ENCODE results near the gene ALX3.

Gene ALX3

DNA sequence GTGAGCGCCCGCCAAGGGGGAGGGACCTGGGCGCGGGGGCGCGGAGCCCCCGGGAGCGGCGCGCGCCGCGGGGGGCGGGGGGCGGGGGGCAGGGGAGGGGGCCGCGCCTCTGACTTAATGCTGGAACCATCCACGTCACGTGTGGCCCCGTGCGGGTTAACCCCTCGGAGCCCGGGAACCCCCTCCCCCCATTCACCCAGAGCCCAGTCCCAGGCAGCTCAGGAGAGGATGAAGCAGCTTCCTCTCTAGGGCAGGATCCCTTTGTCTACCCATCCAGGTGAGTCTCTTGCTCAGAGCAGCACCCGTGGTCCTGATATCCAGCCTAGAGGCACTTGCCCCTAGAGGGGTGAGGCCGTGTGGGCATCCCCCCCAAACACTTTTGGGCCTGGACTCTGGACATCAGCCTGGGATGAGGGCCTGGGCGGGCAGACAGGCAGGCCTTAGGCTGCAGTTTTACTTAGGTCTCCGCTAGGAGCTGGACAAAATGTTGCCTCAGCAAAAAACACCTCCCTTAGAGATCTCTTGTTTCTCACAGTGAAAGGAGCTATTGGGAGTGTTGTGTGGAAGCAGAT is at the start of gene ALX3:
ALX3 (minus strand) TSS at position 2 of the 572 bp plus-strand sequence. CDS start 60 bp downstream, outside the sequence.
- DNase-seq: no peak

DNA sequence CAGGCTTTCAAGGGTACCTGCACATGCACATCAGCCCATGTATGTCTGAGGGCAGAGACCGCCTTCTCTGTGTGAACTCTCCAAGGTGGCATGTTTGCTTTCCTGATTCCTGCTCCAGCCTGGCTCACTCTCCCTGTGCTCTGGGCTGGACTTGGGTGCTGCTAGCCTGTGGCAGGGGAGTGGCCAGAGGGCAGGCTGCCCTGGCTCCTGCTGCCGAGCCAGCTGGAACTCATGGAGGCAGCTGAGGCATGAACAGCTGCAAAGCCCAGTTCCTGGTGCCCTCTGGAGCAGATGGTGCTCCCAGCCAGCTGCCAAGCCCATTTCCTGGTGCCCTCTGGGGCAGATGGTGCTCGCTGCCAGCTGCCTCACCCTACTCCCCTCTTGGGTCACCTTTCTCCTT is 49.4 kb upstream of the ALX3 start:
- DNase-seq: no peak

DNA sequence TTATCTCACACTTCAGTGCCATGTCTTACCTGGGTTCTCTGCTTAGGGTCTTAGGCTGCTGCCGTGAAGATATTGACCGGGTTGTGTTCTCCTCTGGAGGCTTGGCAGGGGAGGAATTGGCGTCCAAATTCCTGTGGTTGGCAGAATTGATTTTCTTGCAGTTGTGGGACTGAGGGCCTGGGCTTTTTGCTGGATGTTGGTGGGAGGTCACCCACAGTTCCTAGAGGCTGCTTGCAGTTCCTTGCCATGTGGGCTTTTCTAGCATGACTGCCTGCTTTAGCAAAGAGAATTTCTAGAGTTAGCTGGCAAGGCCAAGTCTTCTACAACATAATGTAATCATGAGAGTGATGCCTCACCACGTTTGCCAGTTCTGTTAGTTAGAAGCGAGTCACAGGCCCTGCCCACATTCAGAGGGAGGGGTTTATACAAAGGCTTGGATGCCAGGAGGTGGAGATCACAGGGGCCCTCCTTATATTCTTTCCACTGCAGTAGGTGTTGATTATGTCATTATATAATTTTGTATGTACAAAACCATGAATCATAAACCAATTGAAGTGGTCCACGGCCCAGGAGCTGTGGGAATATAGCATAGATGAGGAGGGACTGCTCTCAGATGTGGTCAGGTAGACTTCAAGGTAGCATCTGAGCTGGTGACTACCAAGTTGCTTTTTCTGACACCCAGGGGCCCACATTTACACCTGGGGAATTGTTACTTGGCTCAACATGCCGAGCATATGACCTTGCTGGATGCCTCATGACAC is 48.3 kb upstream of the ALX3 start:
- peak; percentile 14 for DNase-seq

DNA sequence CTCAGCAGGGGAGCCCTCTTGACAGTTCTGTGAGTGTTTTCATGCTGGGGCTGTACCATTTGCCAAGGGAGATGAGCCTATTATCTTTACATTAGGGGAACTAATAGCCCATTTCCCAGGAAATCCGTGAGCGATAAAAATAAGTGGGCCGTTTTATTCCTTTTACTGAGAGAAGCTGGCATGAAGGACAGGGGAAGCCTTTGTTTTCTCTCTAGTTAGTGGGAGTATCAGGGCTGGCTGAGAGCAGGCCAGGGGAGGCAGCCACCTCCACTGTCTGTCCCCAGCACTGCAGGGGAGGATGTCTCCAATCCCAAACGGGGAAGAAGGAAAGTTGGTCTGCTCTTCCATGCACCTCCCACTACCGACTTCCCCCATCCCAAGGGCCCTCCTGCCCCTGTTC is 44.3 kb upstream of the ALX3 start:
- DNase-seq: peak; percentile 52

DNA sequence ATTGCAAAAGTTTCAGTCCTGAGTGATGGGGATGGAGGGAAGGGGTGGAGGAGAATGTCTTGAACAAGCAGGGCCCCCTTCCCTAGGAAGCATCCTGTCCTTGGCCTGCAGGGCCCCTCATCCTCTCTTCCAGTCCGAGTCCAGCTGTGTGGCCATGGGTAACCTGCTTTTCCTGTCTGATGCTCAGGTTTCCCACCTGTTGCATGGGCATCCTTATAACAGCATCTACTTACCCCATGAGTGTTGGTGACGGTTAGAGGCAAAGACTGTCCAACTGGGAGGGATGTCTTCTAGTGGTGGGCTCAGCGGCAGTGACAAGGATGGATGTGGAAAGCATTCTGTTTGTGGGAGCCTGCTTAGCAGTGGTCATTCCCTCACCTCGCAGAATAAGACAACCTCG is 43.7 kb upstream of the ALX3 start:
- DNase-seq: no peak

DNA sequence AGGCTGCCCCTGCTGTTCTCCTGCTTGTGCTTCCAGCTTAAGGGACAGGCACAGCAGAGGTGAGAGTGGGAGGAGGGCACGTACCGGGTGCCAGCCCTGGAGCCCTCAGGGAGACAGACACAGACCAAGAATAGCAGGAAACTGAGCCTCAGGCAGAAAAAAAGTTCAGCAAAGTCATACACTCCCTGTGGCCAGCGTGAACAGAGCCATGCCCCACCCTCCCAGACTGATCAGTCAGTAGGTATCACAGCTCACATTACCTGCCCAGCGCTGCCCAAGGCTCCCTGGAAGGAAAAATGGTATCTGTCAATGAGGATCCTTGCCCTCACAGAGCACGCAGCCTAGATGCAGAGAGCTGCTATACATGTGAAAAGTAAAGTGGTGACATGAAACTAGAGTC is 43.1 kb upstream of the ALX3 start:
- no peak for DNase-seq

DNA sequence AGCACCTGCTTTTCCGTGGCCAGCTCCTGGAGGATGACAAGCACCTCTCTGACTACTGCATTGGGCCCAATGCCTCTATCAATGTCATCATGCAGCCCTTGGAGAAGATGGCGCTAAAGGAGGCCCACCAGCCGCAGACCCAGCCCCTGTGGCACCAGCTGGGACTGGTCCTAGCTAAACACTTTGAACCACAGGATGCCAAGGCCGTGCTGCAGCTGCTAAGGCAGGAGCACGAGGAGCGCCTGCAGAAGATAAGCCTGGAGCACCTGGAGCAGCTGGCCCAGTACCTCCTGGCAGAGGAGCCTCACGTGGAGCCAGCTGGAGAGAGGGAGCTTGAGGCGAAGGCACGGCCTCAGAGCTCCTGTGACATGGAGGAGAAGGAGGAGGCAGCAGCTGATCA is 42.2 kb upstream of the ALX3 start:
- DNase-seq: no peak

DNA sequence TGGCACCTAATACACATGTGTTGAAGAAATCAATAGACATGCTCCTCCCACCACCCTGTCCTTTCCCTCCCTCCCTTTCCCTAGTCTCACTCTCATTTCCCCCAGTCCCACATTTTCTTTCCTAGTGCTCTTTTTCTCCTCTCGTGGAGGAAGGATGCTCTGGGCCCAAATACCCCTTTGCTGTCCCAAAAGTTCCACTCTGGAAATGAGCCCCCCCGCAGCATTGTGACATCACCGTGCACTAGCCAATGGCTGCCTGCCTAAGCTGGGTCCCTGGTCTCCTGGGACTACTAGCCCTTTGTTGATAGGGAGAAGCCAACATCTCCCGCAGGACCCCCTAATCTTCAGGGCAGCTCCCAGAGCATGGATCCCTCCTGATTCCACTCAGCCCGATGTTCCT is 41.7 kb upstream of the ALX3 start, which contains the start of gene UBL4B:
UBL4B (plus strand) TSS at position 301 of the 400 bp plus-strand sequence; CDS start at position 393, 92 bp downstream.
- no peak for DNase-seq

DNA sequence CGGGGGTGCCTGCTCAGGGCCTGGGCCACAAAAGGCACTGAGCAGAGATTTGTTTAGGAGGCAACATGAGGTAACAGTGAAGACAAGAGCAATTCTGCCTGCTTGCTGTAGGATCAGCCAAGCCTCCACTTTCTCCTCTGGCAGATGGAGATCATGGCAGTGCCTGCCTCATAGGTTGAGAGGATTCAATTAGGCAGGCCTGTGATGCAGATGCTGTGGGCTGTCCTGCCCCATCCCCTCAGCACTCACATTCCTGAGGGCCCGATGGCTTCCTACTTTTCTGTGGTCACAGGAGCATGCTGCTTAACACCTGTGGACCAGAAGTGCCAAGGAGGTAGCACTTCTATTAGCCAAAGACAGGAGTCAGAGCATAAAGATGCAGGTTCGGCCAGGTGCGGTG is 40.6 kb upstream of the ALX3 start:
- no peak for DNase-seq

DNA sequence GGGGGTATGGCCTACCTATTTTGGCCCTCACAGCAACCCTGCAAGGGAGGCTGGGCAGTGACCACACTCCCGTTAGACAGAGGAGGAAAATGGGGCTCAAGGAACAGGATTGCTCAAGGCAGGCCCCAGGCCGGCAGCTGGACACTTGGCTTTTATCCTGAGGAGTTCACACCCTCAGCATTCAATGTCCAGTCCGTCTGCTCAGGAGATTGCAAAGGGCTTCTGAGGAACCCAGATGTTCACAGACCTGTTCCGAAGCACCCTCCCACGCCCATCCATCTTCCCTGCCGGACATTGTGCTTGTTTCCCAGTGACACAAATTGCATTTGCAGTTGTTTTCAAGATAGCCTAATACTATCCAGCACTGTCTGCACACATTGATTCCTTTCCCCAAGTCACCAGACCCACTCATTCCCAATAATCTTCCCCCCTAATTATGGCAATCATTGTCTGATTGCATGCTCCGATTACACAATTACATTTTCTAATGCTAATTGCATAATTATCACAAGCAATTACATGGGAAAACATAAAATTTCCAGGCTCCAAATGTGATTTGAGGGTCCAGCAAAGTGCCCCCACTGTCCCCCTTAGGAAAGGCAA is 37.5 kb upstream of the ALX3 start:
- DNase-seq: no peak

DNA sequence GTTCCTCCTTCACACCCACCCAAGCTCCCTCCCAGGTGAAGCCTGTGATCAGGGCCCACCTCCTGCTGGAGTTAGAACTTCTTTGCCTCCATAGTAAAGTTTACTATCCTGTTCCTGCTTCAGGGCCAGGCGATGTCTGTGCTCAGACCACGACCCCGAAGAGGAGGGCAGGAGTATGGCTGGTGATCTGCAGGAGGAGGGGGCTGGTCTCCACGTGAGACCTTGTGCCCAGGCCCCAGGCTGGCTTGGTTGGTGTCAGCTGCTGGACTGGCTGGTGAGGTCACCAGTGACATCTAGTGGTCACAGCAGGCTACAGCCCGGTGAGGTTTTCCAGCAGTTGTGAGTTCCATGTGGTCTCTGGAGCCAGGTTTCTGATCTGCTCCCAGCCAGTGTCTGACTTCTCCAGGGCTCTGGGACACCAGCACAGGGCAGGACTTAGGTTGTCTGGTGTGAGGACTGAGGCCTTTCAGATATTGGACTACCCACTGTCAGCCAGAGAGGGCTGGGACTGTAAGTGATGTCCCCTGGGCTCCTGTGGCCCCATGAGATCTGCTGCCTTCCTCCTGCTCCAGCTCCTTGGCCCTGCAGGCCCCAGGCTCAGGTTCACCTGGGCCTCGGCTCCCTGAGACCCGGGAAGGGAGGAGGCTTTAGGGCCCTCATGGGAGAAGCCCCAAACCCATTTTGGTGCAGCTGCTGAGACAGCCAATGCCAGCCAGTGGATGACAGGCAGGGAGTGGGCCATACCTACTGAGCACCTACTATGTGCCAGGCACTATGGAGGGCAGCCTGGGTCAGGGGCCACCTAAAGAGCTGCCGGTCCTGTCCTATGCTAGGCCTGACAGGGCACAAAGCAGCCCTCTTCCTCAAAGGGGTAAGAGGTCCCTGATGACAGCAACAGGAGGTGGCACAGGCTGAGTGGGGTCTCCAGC is 35.8 kb upstream of the ALX3 start:
- peak; percentile 74 for DNase-seq

DNA sequence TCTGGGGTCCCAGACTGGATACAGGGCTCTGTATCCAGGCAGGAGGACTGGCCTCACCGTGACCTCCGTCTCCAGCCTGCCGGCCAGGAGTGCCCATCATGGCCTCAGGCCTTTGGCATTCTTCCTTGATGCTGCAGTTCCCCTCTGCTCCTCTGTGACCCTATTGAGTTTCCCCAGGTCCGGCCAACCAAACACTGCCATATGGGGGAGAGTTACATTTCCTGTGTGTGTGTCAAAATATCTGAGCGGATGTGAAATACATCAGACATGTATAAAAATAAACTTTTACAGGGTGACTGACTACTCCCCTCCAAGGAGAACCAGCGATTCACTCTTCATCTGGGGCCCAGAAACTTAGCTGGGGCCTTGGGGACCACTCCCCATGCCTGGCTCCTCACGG is 31.6 kb upstream of the ALX3 start:
- DNase-seq: no peak

DNA sequence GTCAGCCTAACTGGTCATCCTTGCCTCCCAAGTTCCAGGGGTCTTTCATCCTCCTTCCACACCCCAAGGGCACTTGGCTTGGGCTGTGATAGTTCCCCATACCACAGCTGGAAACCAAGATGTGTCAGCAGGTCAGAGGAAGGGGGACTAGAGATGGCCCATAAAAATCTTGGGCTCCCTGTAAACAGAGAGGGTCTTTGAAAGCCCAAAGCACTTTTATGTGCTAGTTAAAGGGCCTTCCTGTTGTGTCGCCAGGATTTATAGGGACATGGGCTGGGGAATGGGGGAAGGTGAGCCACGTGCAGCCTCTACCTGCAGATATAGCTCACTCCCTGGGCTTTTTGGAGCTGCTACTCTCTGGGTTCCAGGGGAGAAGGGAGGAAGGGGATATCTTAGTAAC is 29.9 kb upstream of the ALX3 start:
- DNase-seq: no peak

DNA sequence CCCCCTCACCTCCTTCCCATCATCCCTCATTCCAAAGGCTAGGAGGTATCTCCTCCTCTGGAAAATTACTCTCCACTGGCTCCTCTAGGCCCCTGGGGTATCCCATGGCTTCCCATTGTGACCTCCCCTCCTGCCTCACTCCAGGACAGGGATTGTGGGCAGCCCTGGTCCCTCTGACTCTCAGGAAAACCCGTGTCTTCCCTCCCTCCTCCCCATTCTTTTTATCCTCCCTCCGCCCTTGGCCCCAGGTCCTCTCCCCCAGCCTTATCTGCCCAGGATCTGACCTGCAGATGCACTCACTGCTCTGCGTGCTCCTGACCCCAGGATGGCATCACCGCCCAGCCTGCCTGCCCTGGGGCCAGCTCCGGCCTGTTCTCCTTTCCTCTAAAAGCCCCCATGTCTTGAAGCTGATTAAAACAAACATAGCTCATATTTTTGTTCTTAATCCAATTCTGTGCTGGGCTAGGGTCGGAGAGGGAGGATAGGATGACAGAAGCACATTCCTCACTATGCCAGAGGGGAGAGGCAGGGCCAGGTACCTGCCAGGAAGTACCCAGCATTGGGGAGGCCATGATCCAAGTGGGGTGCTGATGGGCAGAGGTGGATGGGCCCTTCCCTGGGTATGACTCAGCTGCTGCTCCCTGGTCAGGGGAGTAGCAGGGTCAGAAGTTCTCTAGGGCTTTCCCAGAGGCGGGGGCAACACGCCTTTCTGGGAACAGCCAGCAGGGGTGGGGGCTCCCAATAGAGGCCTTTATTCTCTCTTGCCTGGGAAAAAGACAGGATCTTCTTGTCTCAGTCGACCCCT is 28.0 kb upstream of the ALX3 start:
- DNase-seq: no peak

DNA sequence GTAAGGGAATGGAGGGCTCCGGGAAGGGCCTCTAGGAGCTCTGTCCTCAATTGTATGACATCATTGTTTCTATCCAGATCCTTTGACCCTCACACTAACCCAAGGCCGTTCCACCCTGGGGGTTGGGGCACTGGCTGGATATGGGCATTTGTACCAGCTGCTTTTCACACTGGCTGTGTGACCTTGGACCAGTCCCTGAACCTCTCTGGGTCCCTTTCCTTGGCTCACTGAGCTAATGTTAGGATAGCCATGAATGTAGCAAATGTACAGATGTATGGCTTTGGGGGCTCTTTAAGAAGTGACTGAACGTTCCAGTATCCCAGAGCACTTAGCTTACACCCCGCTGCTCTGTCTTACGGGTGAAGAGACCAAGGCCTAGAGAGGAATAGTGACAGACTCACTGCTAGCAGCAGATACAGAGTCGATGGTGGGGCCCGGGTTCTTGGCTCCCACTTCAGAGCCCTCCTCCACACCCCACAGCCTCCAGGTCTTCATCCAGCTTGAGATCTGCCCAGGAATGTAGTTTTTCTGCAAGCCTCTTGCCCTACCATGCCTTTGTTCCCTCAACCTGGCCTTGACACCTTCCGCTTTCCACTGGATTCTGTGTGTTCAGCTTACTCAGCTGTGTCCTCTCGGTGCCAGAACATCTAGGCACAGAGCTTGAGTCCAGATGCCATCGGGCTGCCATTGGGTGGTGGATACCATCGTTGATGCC is 27.2 kb upstream of the ALX3 start:
- DNase-seq: no peak

DNA sequence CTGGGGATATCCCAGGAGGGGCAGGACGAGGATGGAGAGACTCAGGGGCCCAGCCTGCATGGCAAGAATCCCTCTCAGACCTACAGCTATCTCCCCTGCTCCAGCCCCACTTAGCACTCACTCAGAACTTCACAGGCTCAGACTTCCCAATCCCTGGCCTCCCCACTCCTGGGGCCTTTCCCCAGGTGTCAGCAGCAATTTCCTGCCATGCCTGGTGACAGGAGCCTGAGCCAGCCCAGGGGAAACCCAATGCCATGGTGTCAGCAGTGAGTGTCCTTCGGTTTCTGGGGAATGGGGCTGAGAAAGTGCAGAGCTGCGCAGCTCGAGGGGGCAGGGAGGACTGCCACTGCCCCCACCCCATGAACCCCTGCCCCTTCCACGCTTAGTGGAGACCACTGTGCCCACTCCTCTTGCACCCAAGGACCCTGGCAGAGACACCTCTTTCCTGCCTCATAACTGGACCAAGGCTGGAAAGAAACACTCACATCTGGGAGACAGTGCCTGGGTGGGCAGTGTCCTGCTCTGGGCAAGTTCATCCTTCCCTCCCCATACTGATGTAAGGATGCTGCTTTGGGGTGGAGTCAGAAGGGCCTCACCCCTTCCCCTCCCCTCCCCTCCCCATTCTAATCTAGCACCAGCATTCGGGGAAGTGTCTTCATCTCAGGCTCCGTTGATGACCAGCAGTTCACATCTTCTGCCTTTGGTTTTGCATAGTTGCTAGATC is 24.6 kb upstream of the ALX3 start:
- DNase-seq: no peak

DNA sequence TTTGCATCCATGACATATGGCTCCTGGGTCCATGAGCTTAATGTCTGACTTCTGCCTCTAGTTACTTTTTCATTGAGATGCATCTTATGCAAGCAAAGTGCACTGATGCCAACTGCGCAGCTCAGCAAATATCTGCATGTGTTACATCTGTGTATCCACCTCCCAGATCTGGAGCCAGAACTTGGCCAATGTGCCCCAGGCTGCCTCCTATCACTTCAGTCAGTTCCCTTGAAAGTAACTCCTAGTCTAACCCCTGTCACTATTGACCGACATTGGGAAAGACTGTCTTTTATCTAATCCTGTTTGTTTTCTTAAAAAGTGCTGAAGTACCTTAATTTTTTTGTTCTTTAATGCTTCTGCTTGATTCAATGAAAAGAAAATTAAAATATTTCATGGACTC is 22.5 kb upstream of the ALX3 start:
- no peak for DNase-seq

DNA sequence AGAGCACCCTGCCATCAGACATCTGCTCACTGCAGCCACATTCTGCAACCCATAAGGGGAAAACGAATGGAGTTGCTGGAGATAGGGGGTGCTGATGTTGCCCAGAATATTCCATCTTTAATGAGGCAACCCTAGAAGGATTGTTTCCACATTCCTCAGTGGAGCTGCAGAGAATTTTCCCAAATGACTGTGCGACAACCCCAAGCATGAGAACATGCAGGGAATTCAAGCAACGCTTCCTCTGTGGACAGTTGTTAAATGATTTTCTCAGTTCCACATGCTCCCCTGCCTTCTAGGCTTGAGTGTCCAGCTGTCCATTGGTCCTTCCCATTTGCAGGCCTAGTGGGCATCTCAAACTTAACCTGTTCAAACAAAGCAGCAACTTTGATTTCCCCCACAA is 21.3 kb upstream of the ALX3 start:
- no peak for DNase-seq

DNA sequence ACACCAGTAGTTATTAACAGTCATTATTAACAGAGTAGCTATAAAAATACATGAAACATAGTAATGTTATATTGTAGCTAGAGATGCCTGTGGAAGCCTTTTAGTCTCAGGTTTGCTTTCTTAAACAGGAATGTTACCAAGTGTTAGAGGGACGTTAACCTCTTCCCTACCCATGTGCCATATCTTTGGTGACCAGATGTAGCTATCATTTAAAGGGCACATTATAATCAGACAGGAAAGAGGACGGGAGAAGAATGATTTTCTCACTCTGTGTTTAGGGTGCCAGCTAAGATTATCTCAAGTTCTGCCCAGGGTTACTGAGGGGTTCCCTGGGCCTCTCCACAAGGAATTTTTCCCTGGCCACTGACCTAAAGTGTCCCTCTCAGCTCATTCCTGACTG is 20.9 kb upstream of the ALX3 start:
- no peak for DNase-seq

DNA sequence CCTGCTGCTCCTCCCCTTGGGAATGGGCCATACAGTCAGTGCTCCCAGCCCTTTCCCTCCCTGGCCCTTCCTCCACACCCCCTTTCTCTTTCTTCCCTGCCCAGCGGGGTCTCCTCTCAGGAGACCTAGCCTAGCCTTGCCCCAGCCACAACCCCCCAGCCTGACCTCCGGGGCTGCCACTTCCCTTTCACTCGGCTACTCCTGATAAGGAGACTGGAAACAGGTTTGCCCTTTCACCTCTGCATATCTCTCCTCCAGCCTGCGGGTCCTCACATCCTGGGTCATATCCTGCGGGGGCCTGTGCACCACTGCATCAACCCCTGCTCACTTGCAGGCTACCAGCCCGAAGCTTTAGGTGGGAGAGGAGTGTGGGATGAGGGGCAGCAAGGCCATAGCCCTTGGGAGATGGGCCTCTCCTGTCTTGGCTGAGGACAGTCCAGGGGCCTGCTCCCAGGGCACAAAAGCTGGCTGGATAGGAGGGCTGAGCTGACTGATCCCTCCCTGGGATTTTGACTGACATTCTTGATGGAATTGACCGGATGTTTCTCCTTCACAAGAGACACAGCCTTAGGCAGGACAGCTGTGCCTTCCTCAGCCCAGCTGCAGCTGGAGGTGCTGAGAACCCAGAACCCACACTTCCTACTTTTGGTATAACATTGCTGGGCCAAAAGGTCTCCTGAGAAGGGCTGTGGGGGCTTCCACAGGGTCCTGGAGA is 19.2 kb upstream of the ALX3 start:
- no peak for DNase-seq
